GM23338 (cell line): ENCODE measurements around the gene HTR3B. TPM values are rescaled to one million over a fixed set of nuclear protein-coding genes. Genes with fewer than 3 reads are reported as not detected.

Source experiments
- ATAC-seq: fragments of 200-7000 bp; cut with Tn5 transposase; 3 replicates; pipeline ENCODE4 v1.9.1; 2020
- DNase-seq: peaks from one replicate; pipeline ENCODE4 v3.0.0-alpha.2; 2015; ENCODE audit warnings: low spot score
- H2AFZ ChIP-seq: fragments of 200-600 bp; sonication (generic); 2 replicates; pipeline ENCODE4 v1.8.0; 2016; ENCODE audit warnings: antibody characterized with exemption, mild to moderate bottlenecking, moderate library complexity
- H3F3A ChIP-seq: fragments of 200-600 bp; sonication (generic); replicated peaks from 2 replicates; pipeline ENCODE4 v1.8.0; 2017; ENCODE audit warnings: antibody characterized with exemption, mixed run types, low read depth
- H3K27ac ChIP-seq: fragments of 200-600 bp; sonication (generic); 2 replicates; pipeline ENCODE4 v1.6.1; 2016; ENCODE audit warnings: low read depth
- H3K27me3 ChIP-seq: fragments of 200-600 bp; sonication (generic); 2 replicates; pipeline ENCODE4 v1.8.0; 2016; ENCODE audit warnings: mild to moderate bottlenecking, mixed run types, moderate library complexity; ENCODE audit not compliant: insufficient read depth
- H3K36me3 ChIP-seq: fragments of 200-600 bp; sonication (generic); 2 replicates; pipeline ENCODE4 v1.8.0; 2016; ENCODE audit warnings: mild to moderate bottlenecking; ENCODE audit not compliant: insufficient read depth
- H3K4me1 ChIP-seq: fragments of 200-600 bp; sonication (generic); 2 replicates; pipeline ENCODE4 v1.8.0; 2016; ENCODE audit warnings: mild to moderate bottlenecking, moderate library complexity; ENCODE audit not compliant: insufficient read depth
- H3K4me2 ChIP-seq: fragments of 200-600 bp; sonication (generic); 2 replicates; pipeline ENCODE4 v1.7.1; 2017; ENCODE audit warnings: mixed run types
- H3K4me3 ChIP-seq: fragments of 200-600 bp; sonication (generic); 2 replicates; pipeline ENCODE4 v1.6.1; 2016; ENCODE audit warnings: mixed run types
- H3K79me2 ChIP-seq: fragments of 200-600 bp; sonication (generic); replicated peaks from 2 replicates; pipeline ENCODE4 v1.8.0; 2017; ENCODE audit warnings: mild to moderate bottlenecking; ENCODE audit not compliant: insufficient read depth
- H3K9me2 ChIP-seq: fragments of 200-600 bp; sonication (generic); 2 replicates; pipeline ENCODE4 v1.8.0; 2017; ENCODE audit not compliant: insufficient read depth
- H4K20me1 ChIP-seq: fragments of 200-600 bp; sonication (generic); replicated peaks from 2 replicates; pipeline ENCODE4 v1.8.0; 2017; ENCODE audit warnings: mild to moderate bottlenecking; ENCODE audit not compliant: insufficient read depth
- H3K27ac Mint-ChIP-seq: 2 replicates; pipeline ENCODE4 v1.8.0; 2020; ENCODE audit warnings: inconsistent platforms, mild to moderate bottlenecking, moderate library complexity, mixed read lengths
- H3K27me3 Mint-ChIP-seq: 3 replicates; pipeline ENCODE4 v1.8.0; 2022; ENCODE audit warnings: low read depth, mild to moderate bottlenecking, moderate library complexity, mixed read lengths, inconsistent platforms; ENCODE audit not compliant: insufficient read depth, poor library complexity
- H3K36me3 Mint-ChIP-seq: 3 replicates; pipeline ENCODE4 v1.8.0; 2021; ENCODE audit warnings: low read depth, mild to moderate bottlenecking, inconsistent platforms, moderate library complexity, mixed read lengths
- H3K4me1 Mint-ChIP-seq: 3 replicates; pipeline ENCODE4 v1.8.0; 2020; ENCODE audit warnings: mild to moderate bottlenecking, inconsistent platforms, mixed read lengths
- H3K4me3 Mint-ChIP-seq: 3 replicates; pipeline ENCODE4 v1.8.0; 2021; ENCODE audit warnings: moderate library complexity, mild to moderate bottlenecking, inconsistent platforms, mixed read lengths
- H3K9me3 Mint-ChIP-seq: 3 replicates; pipeline ENCODE4 v1.8.0; 2020; ENCODE audit warnings: moderate library complexity, mild to moderate bottlenecking, inconsistent platforms, mixed read lengths
- CTCF ChIP-seq, 2 experiments: fragments of 200-600 bp in 1 of 2; sonication (generic) in 1 of 2; conservative IDR thresholded peaks; 2 replicates each; pipeline versions ENCODE4 v1.5.1 to v1.6.1; 2016 to 2017; ENCODE audit warnings: antibody characterized with exemption in 2 of 2, low read depth in 2 of 2, mild to moderate bottlenecking in 2 of 2, moderate library complexity in 1 of 2
- POLR2AphosphoS5 ChIP-seq: IDR thresholded peaks from 2 replicates; pipeline ENCODE4 v1.6.1; 2016; ENCODE audit warnings: antibody characterized with exemption, low read depth
- ZNF114 ChIP-seq: fragments of 250-450 bp; sonication (Bioruptor Pico); IDR thresholded peaks from 2 replicates; pipeline ENCODE4 v1.5.0; 2020; ENCODE audit warnings: mild to moderate bottlenecking, moderate library complexity
- ZNF331 ChIP-seq: fragments of 250-450 bp; sonication (Bioruptor Pico); IDR thresholded peaks from 2 replicates; pipeline ENCODE4 v1.5.0; 2020; ENCODE audit warnings: low read depth, mild to moderate bottlenecking, moderate library complexity
- ZNF462 ChIP-seq: fragments of 250-450 bp; sonication (Bioruptor Pico); IDR thresholded peaks from 2 replicates; pipeline ENCODE4 v1.5.0; 2020; ENCODE audit warnings: mild to moderate bottlenecking, moderate library complexity
- polyA plus RNA-seq: library from polyadenylated mRNA; unstranded; fragments of >200 nt; fragmentation: Nextera tagmentation; extraction: Ambion mirVana; gene quantifications from 2 replicates; pipeline ENCODE4 v1.2.1, GENCODE V29; 2016
- total RNA-seq: library from RNA; depleted of rRNA; stranded (reverse); fragments of >200 nt; shearing (Covaris generic); gene quantifications from 2 replicates; pipeline ENCODE4 v1.2.3, GENCODE V29; 2014

HTR3B gene
- total and polyA plus RNA-seq, 2 experiments from 2014 or later, result not detected

GRCh38 chr11:113982306-113982705 lies 77.7 kb downstream of the HTR3B start:
- Mint-ChIP-seq H3K27ac (no peak overlapping the region), H3K4me1 (no peaks in the 10 kb centered on the region; the same call in 2 of the 3 replicates), H3K36me3 (no peaks in the 10 kb centered on the region), H3K4me3 (no peak overlapping the region), H3K27me3 (peaks cover 7% of the 10 kb centered on the region), H3K9me3 (no peaks in the 10 kb centered on the region; the same call in 2 of the 3 replicates)
- H4K20me1 ChIP-seq, result no peaks in the 10 kb centered on the region
- no peaks in the 10 kb centered on the region for H3K36me3 ChIP-seq
- no peaks in the 10 kb centered on the region for H3K79me2 ChIP-seq
- H3K27ac ChIP-seq, result no peak overlapping the region
- H3K4me3 ChIP-seq, result no peak overlapping the region
- H3K4me1 ChIP-seq, result no peaks in the 10 kb centered on the region
- H3K27me3 ChIP-seq, result no peaks in the 10 kb centered on the region
- no peak for TF ChIP-seq POLR2AphosphoS5
- TF ChIP-seq ZNF114 (CRISPR knock-in tag), result no peak
- TF ChIP-seq CTCF (conservative IDR thresholded peaks at IDR 0.05; ENCODE audit: low read depth in 2 of 2), result no peak
- no peak for TF ChIP-seq ZNF331
- TF ChIP-seq ZNF462 (CRISPR knock-in tag), result no peak
- no peaks in the 10 kb centered on the region for H3F3A ChIP-seq
- H3K9me2 ChIP-seq, result no peaks in the 10 kb centered on the region
- H2AFZ ChIP-seq, result no peak overlapping the region
- no peak for ATAC-seq
- no peak overlapping the region for H3K4me2 ChIP-seq
- DNase-seq, result no peak
